ENCODE measurements around the gene SC5D.

Gene SC5D

DNA sequence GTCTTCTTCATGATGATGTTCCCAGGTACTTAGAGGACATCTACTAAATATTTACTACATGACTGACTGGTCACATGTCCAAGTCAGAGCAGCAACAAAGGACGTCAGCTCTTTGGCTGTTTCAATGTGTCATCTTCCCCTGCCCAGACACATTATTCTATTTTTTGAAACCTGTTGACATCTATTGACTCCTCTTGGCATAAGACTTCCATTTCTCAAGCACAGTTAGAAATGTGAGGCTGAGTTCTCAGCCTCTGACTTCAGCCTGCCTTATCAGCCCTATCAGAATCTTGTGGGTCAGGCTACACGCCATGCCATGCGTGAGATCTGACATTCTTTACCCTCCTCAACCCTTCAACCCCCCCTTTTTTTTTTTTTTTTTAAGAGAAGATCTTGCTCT is 63.8 kb downstream of the SC5D start:
- no peak for DNase-seq (ENCODE audit: low spot score)

Data from globus pallidus (tissue), 1 donor.